PC-9 (cell line): ENCODE data around the gene PCYT2.

Source experiments
- CTCF ChIP-seq: fragments of 200-600 bp; sonication (generic); conservative IDR thresholded peaks from 2 replicates; pipeline ENCODE4 v1.6.1; 2017; ENCODE audit warnings: mixed run types, antibody characterized with exemption, mild to moderate bottlenecking, moderate library complexity
- EZH2 ChIP-seq: fragments of 200-600 bp; sonication (generic); IDR thresholded peaks from 2 replicates; pipeline ENCODE4 v1.8.0; 2017; ENCODE audit warnings: antibody characterized with exemption, low read depth

- TF ChIP-seq CTCF, result no peak
- no peak for TF ChIP-seq EZH2
These were observed 21.3 kb upstream of the PCYT2 start for GRCh38 chr17:81932333-81932983.
